C4-2B (cell line): ENCODE measurements around the gene BTBD2.
A peak's percentile ranks its signal among the peaks of the same experiment; 100 is the strongest.

Experiments used
- H3K27ac ChIP-seq: fragments of 450-650 bp; 2 replicates; pipeline ENCODE4 v1.5.1; 2017
- CTCF ChIP-seq: fragments of 450-650 bp; conservative IDR thresholded peaks from 2 replicates; pipeline ENCODE4 v1.5.1; 2017; ENCODE audit warnings: mild to moderate bottlenecking
- ZFX ChIP-seq: fragments of 450-650 bp; IDR thresholded peaks from 2 replicates; pipeline ENCODE4 v1.6.1; 2017

BTBD2 gene

GRCh38 chr19:2044709-2045500 lies 29.4 kb upstream of the BTBD2 start:
- peak overlapping the region; percentile 95 for H3K27ac ChIP-seq

GRCh38 chr19:2043961-2044708 lies 28.6 kb upstream of the BTBD2 start:
- H3K27ac ChIP-seq: peak overlapping the region; percentile 95
- no peak for TF ChIP-seq CTCF
- no peak for TF ChIP-seq ZFX

More at GRCh38 chr19:2044709-2045500, 29.4 kb upstream of the BTBD2 start:
- TF ChIP-seq ZFX (no peak), CTCF (no peak)

- no peak for TF ChIP-seq ZFX
- no peak for TF ChIP-seq CTCF
- peak overlapping the region; percentile 95 for H3K27ac ChIP-seq
Observed at GRCh38 chr19:2043251-2043641, 27.7 kb upstream of the BTBD2 start.

GRCh38 chr19:2042485-2043250 lies 27.2 kb upstream of the BTBD2 start:
- peak overlapping the region; percentile 95 for H3K27ac ChIP-seq
- no peak for TF ChIP-seq CTCF
- TF ChIP-seq ZFX: peak; percentile 30; the same call in 1 of the 2 replicates

GRCh38 chr19:2041683-2042484 lies 26.4 kb upstream of the BTBD2 start:
- H3K27ac ChIP-seq: peak overlapping the region; percentile 95
- TF ChIP-seq CTCF (no peak), ZFX (peak; percentile 22; the same call in 1 of the 2 replicates)

- H3K27ac ChIP-seq: peak overlapping the region; percentile 95
- TF ChIP-seq ZFX (no peak), CTCF (no peak)
Observed at GRCh38 chr19:2041433-2041682, 25.8 kb upstream of the BTBD2 start.
